Esophagus (tissue), 2 donors: ENCODE measurements around the gene HDAC5. TPM values are rescaled to one million over a fixed set of nuclear protein-coding genes. Genes with fewer than 3 reads are reported as not detected.

Experiments used
- H3K27ac ChIP-seq, 2 donors: one replicate each; pipeline ENCODE4 v1.5.1; 2013; ENCODE audit warnings: low read depth in 2 of 2, mild to moderate bottlenecking in 2 of 2, inconsistent platforms in 1 of 2, low read length in 1 of 2, moderate library complexity in 1 of 2
- H3K27me3 ChIP-seq, 2 donors: one replicate each; pipeline ENCODE4 v1.6.1; 2013; ENCODE audit warnings: low read length in 2 of 2, control low read depth in 1 of 2, mild to moderate bottlenecking in 1 of 2; ENCODE audit not compliant: insufficient read depth in 2 of 2, control insufficient read depth in 1 of 2
- H3K36me3 ChIP-seq, 2 donors: one replicate each; pipeline ENCODE4 v1.6.1; 2013; ENCODE audit warnings: low read length in 1 of 2; ENCODE audit not compliant: control insufficient read depth in 2 of 2, insufficient read depth in 2 of 2
- H3K4me1 ChIP-seq, 2 donors: one replicate each; pipeline ENCODE4 v1.6.1; 2013; ENCODE audit warnings: low read length in 1 of 2; ENCODE audit not compliant: control insufficient read depth in 2 of 2, insufficient read depth in 2 of 2
- H3K4me3 ChIP-seq, 2 donors: one replicate each; pipeline ENCODE4 v1.5.1; 2013; ENCODE audit warnings: low read length in 2 of 2, mild to moderate bottlenecking in 2 of 2, low read depth in 1 of 2, moderate library complexity in 1 of 2
- H3K9me3 ChIP-seq, 2 donors: one replicate each; pipeline ENCODE4 v1.6.1; 2013; ENCODE audit warnings: mild to moderate bottlenecking in 2 of 2, low read depth in 1 of 2, low read length in 1 of 2, moderate library complexity in 1 of 2; ENCODE audit not compliant: control insufficient read depth in 2 of 2, insufficient read depth in 1 of 2
- WGBS, 2 donors: extraction: QIAGEN DNeasy Blood & Tissue Kit; methylation state at CpG; one replicate each; pipeline ENCODE4 v1.1.7; 2013; 5-methylcytosine and 5-hydroxymethylcytosine counted together
- polyA plus RNA-seq, 2 donors: library from polyadenylated mRNA; stranded (reverse); fragments of 200-250 nt; gene quantifications; one replicate each; pipeline ENCODE4 v1.2.3, GENCODE V29; 2013
- donor health status: healthy with polysubstance abuse.
- donor health status: Bipolar disorder and iron deficiency.

The HDAC5 gene
- 10 to 100 TPM; 45.7 to 54.7 TPM for polyA plus RNA-seq

GRCh38 chr17:44123356-44124117 lies at the start of gene HDAC5:
Gene HDAC5, minus strand, starts transcription at chr17:44123641. Its CDS starts 6,126 bp downstream, at chr17:44117515.
- no peaks in the 10 kb centered on the region for H3K27me3 ChIP-seq
- no peaks in the 10 kb centered on the region for H3K36me3 ChIP-seq
- H3K4me1 ChIP-seq: peaks cover 5 to 17% of the 10 kb centered on the region in 2 donors
- H3K27ac ChIP-seq: peak within 1 kb of the TSS; percentile 77 to 98
- WGBS, 2 donors: 0 to 1% methylated on average over 40 to 78 of the region's 78 CpGs
- H3K4me3 ChIP-seq: peak within 1 kb of the TSS; percentile 72 to 87
- H3K9me3 ChIP-seq: no peaks in the 10 kb centered on the region

- H3K4me1 ChIP-seq: peaks cover 2 to 4% of the 10 kb centered on the region in 2 donors
- no peaks in the 10 kb centered on the region for H3K9me3 ChIP-seq
- WGBS, 2 donors: 78 to 82% methylated on average over 17 of the region's 17 CpGs
- no peaks in the 10 kb centered on the region for H3K27me3 ChIP-seq
- peaks cover 0 to 7% of the 10 kb centered on the region in 2 donors for H3K36me3 ChIP-seq
- H3K27ac ChIP-seq: no peak overlapping the region
- H3K4me3 ChIP-seq: no peak overlapping the region
These were observed 48.6 kb upstream of the HDAC5 start for GRCh38 chr17:44171931-44172455.

- no peaks in the 10 kb centered on the region for H3K36me3 ChIP-seq
- no peaks in the 10 kb centered on the region for H3K27me3 ChIP-seq
- peak within 1 kb of the TSS in 1 of 2 donors; percentile 34 for H3K27ac ChIP-seq
- WGBS, 2 donors: 33 to 41% methylated on average over 21 of the region's 21 CpGs
- H3K9me3 ChIP-seq: no peaks in the 10 kb centered on the region
- peaks cover 2 to 4% of the 10 kb centered on the region in 2 donors for H3K4me1 ChIP-seq
- no peak within 1 kb of the TSS for H3K4me3 ChIP-seq
These were observed 47.2 kb upstream of the HDAC5 start, which contains the start of gene ASB16 for GRCh38 chr17:44170499-44171201. Gene ASB16, plus strand, starts transcription at chr17:44170704. Its CDS starts 86 bp downstream, at chr17:44170790.

GRCh38 chr17:44170135-44170498 lies 46.7 kb upstream of the HDAC5 start:
- Histone ChIP-seq H3K27ac (peak overlapping the region in 1 of 2 donors; percentile 34), H3K4me1 (peaks cover 2 to 4% of the 10 kb centered on the region in 2 donors), H3K4me3 (no peak overlapping the region), H3K36me3 (no peaks in the 10 kb centered on the region), H3K9me3 (no peaks in the 10 kb centered on the region), H3K27me3 (no peaks in the 10 kb centered on the region)
- 58 to 60% methylated on average over 5 of the region's 5 CpGs for WGBS, 2 donors

GRCh38 chr17:44167181-44167861 lies 43.9 kb upstream of the HDAC5 start:
- Histone ChIP-seq H3K4me1 (peaks cover 2 to 4% of the 10 kb centered on the region in 2 donors), H3K27ac (no peak overlapping the region), H3K4me3 (no peak overlapping the region), H3K27me3 (no peaks in the 10 kb centered on the region), H3K9me3 (no peaks in the 10 kb centered on the region), H3K36me3 (no peaks in the 10 kb centered on the region)
- WGBS, 2 donors: 68% methylated on average over 7 of the region's 7 CpGs

- Histone ChIP-seq H3K27me3 (no peaks in the 10 kb centered on the region), H3K4me1 (peaks cover 0 to 2% of the 10 kb centered on the region in 2 donors), H3K36me3 (no peaks in the 10 kb centered on the region), H3K4me3 (no peak overlapping the region), H3K27ac (no peak overlapping the region), H3K9me3 (no peaks in the 10 kb centered on the region)
- 97 to 100% methylated on average over 1 of the region's 1 CpG for WGBS, 2 donors
These were observed 41.0 kb upstream of the HDAC5 start for GRCh38 chr17:44164476-44164875.

- no peaks in the 10 kb centered on the region for H3K27me3 ChIP-seq
- no peaks in the 10 kb centered on the region for H3K9me3 ChIP-seq
- 84 to 85% methylated on average over 15 of the region's 15 CpGs for WGBS, 2 donors
These were observed 36.2 kb upstream of the HDAC5 start for GRCh38 chr17:44159519-44160210.

GRCh38 chr17:44155488-44155887 lies 32.0 kb upstream of the HDAC5 start:
- Histone ChIP-seq H3K4me3 (no peak overlapping the region), H3K27me3 (no peaks in the 10 kb centered on the region), H3K4me1 (peaks cover 0 to 4% of the 10 kb centered on the region in 2 donors), H3K27ac (no peak overlapping the region), H3K36me3 (peaks cover 0 to 3% of the 10 kb centered on the region in 2 donors), H3K9me3 (no peaks in the 10 kb centered on the region)
- WGBS, 2 donors: 85 to 95% methylated on average over 2 of the region's 2 CpGs

More at GRCh38 chr17:44159519-44160210, 36.2 kb upstream of the HDAC5 start:
- Histone ChIP-seq H3K27ac (no peak overlapping the region), H3K36me3 (peaks cover 0 to under 1% of the 10 kb centered on the region in 2 donors), H3K4me3 (no peak overlapping the region), H3K4me1 (no peaks in the 10 kb centered on the region)

- Histone ChIP-seq H3K27me3 (no peaks in the 10 kb centered on the region), H3K9me3 (no peaks in the 10 kb centered on the region), H3K4me1 (peaks cover 0 to 4% of the 10 kb centered on the region in 2 donors), H3K4me3 (no peak overlapping the region), H3K36me3 (peaks cover 0 to 3% of the 10 kb centered on the region in 2 donors), H3K27ac (peak overlapping the region in 1 of 2 donors; percentile 33)
- 92 to 93% methylated on average over 4 of the region's 4 CpGs for WGBS, 2 donors
These were observed 29.4 kb upstream of the HDAC5 start for GRCh38 chr17:44152875-44153274.
